WERI-Rb-1 (cell line): Measurements from ENCODE around the gene FRMD4A.
"Not testable (repeated sequence)": the region's sequence is repeated elsewhere in the genome, so short reads cannot be mapped to it uniquely, and the experiment has no call there.

Source experiments
- DNase-seq: peaks from one replicate; pipeline ENCODE4 v3.0.0-alpha.2; 2020
- H3K27ac ChIP-seq: fragments of 250-450 bp; sonication (Bioruptor Pico); 2 replicates; pipeline ENCODE4 v1.5.1; 2020; ENCODE audit warnings: mild to moderate bottlenecking, moderate library complexity
- H3K27me3 ChIP-seq: fragments of 250-450 bp; sonication (Bioruptor Pico); 2 replicates; pipeline ENCODE4 v1.5.1; 2021; ENCODE audit warnings: mild to moderate bottlenecking, low read depth, moderate library complexity; ENCODE audit not compliant: insufficient read depth, severe bottlenecking
- H3K36me3 ChIP-seq: fragments of 250-450 bp; sonication (Bioruptor Pico); 2 replicates; pipeline ENCODE4 v1.5.1; 2020; ENCODE audit warnings: mild to moderate bottlenecking, moderate library complexity
- H3K4me3 ChIP-seq: 2 replicates; pipeline ENCODE4 v1.5.1; 2011; ENCODE audit warnings: low read depth, mild to moderate bottlenecking, control low read depth, low read length
- H3K9me3 ChIP-seq: fragments of 250-450 bp; sonication (Bioruptor Pico); 2 replicates; pipeline ENCODE4 v1.5.1; 2021; ENCODE audit warnings: mild to moderate bottlenecking, moderate library complexity; ENCODE audit not compliant: severe bottlenecking
- TF ChIP-seq, protein P1 (sequence below): IDR thresholded peaks from 2 replicates; pipeline ENCODE4 v1.5.1; 2011; ENCODE audit warnings: low read depth, mild to moderate bottlenecking, control low read depth, inconsistent platforms, low read length

The FRMD4A gene

DNA sequence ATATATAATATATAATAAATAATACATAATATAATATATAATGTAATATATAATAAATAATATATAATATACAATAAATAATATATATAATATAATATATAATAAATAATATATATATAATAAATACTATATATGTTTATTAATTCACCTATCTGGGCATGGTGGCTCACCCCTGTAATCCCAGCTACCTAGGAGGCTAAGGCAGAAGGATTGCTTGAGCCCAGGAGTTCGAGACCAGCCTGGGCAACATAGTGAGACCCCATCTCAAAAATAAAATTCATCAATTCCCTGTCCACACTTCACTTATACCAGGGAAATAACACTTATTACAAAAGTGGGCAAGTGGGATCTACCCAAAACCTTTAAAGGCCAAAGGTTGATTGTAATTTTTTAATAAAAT lies 462.9 kb downstream of the FRMD4A start:
- H3K4me3 ChIP-seq: no peak overlapping the region
- no peaks in the 10 kb centered on the region for H3K9me3 ChIP-seq
- no peaks in the 10 kb centered on the region for H3K36me3 ChIP-seq
- no peaks in the 10 kb centered on the region for H3K27me3 ChIP-seq
- TF ChIP-seq, protein P1, sequence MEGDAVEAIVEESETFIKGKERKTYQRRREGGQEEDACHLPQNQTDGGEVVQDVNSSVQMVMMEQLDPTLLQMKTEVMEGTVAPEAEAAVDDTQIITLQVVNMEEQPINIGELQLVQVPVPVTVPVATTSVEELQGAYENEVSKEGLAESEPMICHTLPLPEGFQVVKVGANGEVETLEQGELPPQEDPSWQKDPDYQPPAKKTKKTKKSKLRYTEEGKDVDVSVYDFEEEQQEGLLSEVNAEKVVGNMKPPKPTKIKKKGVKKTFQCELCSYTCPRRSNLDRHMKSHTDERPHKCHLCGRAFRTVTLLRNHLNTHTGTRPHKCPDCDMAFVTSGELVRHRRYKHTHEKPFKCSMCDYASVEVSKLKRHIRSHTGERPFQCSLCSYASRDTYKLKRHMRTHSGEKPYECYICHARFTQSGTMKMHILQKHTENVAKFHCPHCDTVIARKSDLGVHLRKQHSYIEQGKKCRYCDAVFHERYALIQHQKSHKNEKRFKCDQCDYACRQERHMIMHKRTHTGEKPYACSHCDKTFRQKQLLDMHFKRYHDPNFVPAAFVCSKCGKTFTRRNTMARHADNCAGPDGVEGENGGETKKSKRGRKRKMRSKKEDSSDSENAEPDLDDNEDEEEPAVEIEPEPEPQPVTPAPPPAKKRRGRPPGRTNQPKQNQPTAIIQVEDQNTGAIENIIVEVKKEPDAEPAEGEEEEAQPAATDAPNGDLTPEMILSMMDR: no peak
- H3K27ac ChIP-seq: no peak overlapping the region
- no peak for DNase-seq

- H3K9me3 ChIP-seq: no peaks in the 10 kb centered on the region
- TF ChIP-seq, protein P1: no peak
- no peak overlapping the region for H3K27ac ChIP-seq
- H3K4me3 ChIP-seq: no peak overlapping the region
- H3K27me3 ChIP-seq: no peaks in the 10 kb centered on the region
- no peaks in the 10 kb centered on the region for H3K36me3 ChIP-seq
- no peak for DNase-seq
Observed at GRCh38 chr10:13865758-13866491, 464.8 kb downstream of the FRMD4A start.

- not testable (repeated sequence) for H3K36me3 ChIP-seq, H3K9me3 ChIP-seq, DNase-seq, H3K27me3 ChIP-seq, H3K27ac ChIP-seq, H3K4me3 ChIP-seq
Observed at GRCh38 chr10:13865220-13865619, 465.5 kb downstream of the FRMD4A start.

DNA sequence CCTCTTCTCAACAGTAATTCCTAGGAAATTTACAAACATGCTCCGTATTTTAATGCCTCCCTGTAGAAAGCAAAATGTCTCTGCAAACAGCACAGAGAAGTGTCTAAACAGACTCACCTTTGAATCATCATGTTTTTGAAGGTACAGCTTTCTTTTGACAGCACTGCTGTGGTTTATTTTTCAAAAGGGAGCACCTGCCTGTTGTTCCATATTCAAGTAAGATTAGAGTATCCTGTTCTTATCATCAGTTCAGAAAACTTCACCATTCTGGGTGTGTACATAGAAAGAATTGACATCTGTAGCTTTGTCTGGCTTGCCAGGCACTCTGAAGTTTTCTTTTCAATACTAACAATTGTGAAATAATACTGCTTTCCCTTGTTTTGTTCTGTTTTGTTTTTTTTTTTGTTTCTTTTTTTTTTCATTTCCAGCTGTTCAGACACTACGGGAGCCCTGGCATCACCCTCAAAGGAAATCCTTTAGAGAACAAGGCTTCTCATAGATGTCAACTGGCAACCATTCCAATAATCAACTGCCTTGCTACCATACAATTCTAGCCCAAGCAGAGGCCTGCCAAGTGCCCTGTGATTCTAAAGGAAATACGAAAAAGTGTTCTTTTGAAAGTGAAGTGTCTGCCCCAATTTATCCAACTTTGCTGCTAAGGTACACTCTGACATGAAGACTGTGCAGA lies 468.0 kb downstream of the FRMD4A start:
- TF ChIP-seq, protein P1: no peak
- Histone ChIP-seq H3K27ac (no peak overlapping the region), H3K36me3 (no peaks in the 10 kb centered on the region), H3K27me3 (no peaks in the 10 kb centered on the region), H3K9me3 (no peaks in the 10 kb centered on the region), H3K4me3 (no peak overlapping the region)
- no peak for DNase-seq

DNA sequence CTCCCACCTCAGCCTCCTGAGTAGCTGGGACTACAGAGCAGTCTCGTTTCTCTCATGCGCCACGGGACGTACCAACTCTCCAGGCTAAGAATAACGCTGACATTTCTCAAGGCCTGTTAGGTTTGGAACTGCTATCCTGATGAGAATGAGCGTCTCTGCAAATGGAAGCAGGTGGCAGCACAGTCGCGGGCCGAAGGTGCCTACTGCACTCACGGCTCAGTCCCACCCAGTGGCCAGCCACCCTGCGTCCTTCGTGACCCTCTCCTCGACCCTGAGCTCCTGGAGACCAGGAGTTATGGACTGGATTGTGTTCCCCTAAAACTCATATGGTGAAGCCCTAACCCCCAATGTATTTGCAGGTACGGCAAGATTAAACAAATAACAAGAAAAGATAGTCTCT lies 469.8 kb downstream of the FRMD4A start:
- Histone ChIP-seq H3K27ac (no peak overlapping the region), H3K27me3 (no peaks in the 10 kb centered on the region), H3K4me3 (no peak overlapping the region), H3K36me3 (no peaks in the 10 kb centered on the region), H3K9me3 (no peaks in the 10 kb centered on the region)
- TF ChIP-seq, protein P1: no peak
- no peak for DNase-seq

DNA sequence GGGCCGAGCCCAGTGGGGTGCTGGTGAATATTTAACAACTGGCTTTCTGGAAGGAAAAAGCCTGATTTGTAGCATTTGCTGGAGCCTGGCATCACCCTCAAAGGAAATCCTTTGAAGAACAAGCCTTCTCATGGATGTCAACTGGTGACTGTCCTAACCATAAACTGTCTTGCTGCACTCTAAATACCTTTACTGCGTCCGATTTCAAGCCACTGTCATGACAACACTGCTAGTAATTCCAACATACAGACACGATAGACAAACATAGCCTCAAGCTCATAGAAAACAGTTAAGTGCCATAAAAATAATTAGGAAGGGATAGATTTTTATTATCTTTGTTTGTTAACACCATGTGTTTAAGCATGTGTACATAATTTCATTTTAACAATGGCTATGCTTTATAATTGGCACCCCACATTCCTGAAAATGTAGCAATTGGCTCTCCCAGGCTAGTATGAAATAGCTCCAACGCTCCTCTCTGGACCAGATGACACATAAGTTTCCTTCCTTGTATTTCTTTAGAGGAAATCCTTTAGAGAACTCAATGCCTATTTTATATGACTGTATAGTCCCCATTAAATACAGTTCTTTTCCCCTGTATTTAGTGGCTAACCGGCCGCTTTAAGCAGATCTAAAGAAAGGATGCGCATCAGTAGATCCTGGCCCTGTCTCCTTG lies 470.6 kb downstream of the FRMD4A start:
- no peak overlapping the region for H3K4me3 ChIP-seq
- no peak overlapping the region for H3K27ac ChIP-seq
- no peaks in the 10 kb centered on the region for H3K27me3 ChIP-seq
- H3K9me3 ChIP-seq: no peaks in the 10 kb centered on the region
- no peaks in the 10 kb centered on the region for H3K36me3 ChIP-seq
- TF ChIP-seq, protein P1: no peak
- DNase-seq: no peak
